GM21515 (cell line): Measurements from ENCODE around the gene CELA3A.
"Not testable (repeated sequence)": the region's sequence is repeated elsewhere in the genome, so short reads cannot be mapped to it uniquely, and the experiment has no call there.

ENCODE experiments used
- ATAC-seq: cut with Tn5 transposase; IDR thresholded peaks from one replicate; pipeline ENCODE4 v1.9.1; 2021; ENCODE audit not compliant: unreplicated experiment

CELA3A gene

DNA sequence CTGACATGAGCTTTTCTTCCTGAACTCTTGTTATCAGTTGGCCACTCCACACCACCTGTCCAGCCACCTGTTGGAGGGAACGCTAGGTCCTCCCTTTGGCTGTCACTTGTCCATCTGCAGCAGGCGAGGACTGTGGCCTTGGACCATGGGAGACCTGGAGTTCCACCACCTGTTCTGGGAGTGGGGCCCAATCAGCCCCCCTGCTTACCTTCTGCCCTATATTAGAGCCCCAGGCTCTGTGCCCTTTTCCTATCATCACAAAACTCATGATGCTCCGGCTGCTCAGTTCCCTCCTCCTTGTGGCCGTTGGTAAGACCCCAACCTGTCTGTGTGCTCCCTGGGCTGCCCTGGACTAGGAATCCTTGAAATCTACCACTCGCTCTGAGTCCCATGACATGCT, at the start of gene CELA3A:
TSS of gene CELA3A (plus strand) at position 249 of the 400 bp plus-strand sequence. CDS start at position 267, 18 bp downstream.
- ATAC-seq: no peak

DNA sequence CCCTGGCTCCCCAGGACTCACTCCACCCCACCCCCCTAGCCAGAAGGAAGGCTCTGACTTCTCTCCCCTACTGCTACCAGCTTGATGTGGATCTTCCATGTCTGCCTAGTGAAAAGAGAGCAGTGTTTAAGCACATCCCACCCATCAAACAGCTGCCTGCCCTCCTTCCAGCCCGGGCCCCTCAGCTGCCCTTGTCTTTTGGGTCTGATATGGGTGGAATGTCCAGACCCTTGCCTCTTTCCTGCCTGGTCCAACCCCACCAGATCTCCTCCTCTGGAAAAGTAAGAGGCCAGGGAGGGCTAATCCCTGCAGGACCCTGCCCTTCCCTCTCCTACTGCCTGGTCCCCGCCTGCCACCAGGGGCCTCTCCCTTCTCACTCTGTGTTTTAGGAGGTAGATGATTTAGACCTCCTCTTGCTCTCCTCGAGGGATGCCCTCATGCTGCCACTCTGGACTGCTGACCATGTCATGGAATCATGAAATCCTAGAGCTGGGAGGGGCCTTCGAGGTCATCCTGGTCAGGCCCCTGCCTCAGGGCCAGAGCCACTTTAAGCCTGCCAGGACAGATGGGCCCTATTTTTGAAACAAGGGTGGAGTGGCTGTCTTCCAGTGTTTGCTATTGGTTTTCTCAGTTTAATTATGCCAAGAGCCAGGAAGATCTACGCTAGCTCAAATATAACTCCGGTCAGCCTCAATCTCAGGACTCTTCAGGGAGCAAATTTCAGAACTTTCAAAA, 48.5 kb upstream of the CELA3A start:
- no peak for ATAC-seq

GRCh38 chr1:21955058-21955457, 46.4 kb upstream of the CELA3A start:
- ATAC-seq: no peak

- no peak for ATAC-seq
Measured at GRCh38 chr1:21955501-21956281, 45.8 kb upstream of the CELA3A start.

- ATAC-seq: no peak
Measured at GRCh38 chr1:21956720-21957552, 44.5 kb upstream of the CELA3A start.

- no peak for ATAC-seq
Measured at GRCh38 chr1:21961337-21961736, 40.1 kb upstream of the CELA3A start.

DNA sequence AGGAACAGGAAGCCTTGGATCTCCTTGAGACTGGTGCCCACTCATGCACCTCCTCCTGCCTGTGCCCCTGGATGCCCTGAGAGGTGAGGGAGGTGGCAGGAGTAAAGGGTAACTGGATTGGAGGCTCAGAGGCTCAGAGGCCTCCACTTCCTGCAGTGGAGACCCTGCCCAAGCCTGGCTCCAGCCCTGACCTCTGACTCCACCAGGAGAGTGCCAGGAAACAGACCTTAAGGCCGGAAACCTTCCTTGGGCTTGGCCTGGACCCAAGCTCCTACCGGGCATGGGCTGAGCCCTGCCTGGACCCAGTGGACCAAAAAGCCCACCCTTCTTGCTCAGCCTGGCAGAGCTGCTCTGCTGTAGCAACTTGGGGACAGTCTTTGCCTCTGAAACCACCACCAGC, 39.7 kb upstream of the CELA3A start:
- no peak for ATAC-seq

GRCh38 chr1:21963477-21964217, 37.8 kb upstream of the CELA3A start:
- no peak for ATAC-seq

DNA sequence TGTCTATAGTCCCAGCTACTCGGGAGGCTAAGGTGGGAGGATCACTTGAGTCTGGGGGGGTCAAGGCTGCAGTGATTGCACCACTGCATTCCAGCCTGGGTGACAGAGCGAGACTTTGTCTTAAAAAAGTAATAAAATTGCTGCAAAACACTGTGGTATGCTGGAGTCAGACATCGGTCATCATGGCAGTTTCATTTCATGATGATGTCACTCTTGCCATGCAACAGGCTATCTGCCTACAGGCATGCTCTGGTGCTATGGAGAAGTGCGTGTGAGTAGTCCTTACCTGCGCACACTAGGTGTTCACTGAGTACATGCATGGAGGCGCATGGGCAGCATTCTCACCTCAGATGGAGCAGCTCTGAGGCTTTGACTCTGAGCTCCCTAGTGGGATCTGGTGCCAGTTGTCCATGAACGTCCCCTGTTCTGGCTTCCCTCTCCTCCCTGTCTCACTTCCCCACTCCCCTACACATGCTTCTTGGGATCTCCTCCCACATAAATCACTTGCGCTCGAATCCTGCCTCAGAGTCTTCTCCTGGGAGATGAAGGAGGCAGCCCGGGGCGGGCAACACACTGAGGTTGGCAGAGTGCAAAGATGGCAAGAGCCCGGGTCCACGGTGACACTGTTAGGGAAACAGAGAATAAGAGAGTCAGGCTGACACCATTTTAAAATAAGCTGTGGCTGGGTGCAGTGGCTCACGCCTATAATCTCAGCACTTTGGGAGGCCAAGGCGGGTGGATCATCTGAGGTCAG, 35.0 kb upstream of the CELA3A start:
- no peak for ATAC-seq

DNA sequence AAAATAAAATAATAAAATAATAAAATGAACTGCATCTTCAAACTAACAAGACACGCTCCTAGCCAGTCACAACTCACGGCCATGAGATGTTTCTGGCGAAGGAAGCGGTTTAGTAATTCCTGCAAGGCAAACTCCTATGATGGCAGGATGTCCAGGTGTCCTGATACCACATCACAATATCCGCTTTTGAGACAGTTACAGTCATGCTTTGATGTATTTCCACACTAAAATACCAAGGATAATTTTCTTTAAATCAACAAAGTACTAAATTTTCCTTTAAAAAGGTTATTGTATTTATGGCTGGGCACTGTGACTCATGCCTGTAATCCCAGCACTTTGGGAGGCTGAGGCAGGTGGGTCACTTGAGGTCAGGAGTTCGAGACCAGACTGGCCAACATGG, 34.2 kb upstream of the CELA3A start:
- ATAC-seq: not testable (repeated sequence)

DNA sequence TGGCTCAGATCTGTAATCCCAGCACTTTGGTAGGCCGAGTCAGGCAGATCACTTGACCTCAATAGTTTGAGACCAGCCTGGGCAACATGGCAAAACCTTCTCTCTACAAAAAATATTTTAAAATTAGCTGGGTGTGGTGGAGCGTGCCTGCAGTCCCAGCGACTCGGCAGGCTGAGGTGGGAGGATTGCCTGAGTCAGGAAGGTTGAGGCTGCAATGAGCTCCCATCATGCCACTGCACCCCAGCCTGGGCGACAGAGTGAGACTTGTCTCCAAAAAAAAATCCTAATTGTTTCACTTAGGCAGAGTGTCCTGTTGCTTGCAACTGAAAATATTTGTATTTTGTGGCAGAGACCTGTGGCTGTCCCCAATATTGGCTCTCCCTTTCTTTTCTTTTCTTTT, 32.4 kb upstream of the CELA3A start:
- not testable (repeated sequence) for ATAC-seq

DNA sequence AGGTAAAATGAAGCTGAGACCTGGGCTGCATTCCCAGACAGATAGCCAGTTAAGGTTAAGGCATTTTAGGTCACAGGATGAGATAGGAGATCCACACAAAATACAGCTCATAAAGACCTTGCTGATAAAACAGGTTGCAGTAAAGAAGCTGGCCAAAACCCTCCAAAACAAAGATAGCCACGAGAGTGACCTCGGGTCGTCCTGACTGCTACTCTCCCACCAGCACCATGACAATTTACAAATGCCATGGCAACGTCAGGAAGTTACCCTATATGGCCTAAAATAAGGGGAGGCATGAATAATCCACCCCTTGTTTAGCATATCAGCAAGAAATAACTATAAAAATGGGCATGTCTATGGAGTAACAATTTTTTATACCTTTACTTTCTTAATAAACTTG, 30.9 kb upstream of the CELA3A start:
- ATAC-seq: not testable (repeated sequence)

DNA sequence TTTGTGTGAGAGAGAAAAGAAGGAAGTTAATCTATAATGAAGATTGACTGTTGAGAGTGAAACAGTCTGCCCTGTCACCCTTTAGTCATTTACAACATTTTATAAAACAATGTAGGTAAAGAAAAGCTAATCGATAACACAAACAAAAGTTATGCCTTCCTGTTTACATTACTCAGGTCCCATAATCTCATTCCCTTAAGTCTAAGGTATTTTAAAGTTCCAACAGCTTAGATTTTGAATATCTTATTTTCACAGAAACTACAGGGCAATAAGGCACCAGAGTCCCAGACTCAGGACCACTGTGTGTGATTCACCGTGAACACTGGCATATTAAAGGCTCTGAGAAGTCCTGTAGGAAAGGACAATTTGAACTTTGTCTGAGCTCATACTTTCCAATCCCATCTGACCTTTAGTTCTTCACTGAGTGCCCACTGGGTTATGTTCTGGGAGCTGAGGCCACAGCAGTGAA, 28.4 kb upstream of the CELA3A start:
- not testable (repeated sequence) for ATAC-seq

GRCh38 chr1:21973948-21974347, 27.5 kb upstream of the CELA3A start:
- not testable (repeated sequence) for ATAC-seq

DNA sequence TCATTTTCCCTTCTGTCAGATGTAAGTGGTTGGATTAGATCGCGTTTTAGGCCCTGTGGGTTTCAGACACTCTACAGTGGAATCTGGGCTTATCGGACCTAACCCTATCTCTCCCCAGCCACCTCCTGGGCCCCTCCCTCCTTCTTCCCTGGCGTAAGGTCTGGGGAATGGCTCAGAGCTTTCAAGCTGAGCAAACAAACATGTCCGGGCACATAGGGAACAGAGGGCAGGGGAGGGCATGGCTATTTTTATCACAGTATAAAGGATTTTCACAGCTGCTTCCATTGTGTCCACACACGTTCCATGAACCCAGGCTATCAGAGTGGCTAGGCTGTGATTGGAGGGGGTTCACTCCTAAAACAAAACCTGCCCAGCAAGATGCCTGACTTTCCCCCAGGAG, 26.8 kb upstream of the CELA3A start:
- not testable (repeated sequence) for ATAC-seq

- ATAC-seq: not testable (repeated sequence)
Measured at GRCh38 chr1:21975296-21975695, 26.2 kb upstream of the CELA3A start.

DNA sequence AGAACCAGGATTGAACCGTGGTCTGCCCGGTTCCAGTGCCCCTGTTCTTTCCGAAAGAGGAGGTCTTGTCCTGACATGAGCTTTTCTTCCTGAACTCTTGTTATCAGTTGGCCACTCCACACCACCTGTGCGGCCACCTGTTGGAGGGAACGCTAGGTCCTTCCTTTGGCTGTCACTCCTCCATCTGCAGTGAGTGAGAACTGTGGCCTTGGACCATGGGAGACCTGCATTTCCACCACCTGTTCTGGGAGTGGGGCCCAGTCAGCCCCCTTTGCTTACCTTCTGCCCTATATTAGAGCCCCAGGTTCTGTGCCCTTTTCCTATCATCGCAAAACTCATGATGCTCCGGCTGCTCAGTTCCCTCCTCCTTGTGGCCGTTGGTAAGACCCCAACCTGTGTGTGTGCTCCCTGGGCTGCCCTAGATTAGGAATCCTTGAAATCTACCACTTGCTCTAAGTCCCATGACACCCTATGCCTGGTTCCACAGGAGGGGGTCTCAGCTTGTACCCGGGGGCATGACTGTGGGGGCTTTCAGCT, 24.7 kb upstream of the CELA3A start, which contains the start of gene CELA3B:
TSS of gene CELA3B (plus strand) at position 320 of the 537 bp plus-strand sequence. CDS start at position 338, 18 bp downstream.
- not testable (repeated sequence) for ATAC-seq

DNA sequence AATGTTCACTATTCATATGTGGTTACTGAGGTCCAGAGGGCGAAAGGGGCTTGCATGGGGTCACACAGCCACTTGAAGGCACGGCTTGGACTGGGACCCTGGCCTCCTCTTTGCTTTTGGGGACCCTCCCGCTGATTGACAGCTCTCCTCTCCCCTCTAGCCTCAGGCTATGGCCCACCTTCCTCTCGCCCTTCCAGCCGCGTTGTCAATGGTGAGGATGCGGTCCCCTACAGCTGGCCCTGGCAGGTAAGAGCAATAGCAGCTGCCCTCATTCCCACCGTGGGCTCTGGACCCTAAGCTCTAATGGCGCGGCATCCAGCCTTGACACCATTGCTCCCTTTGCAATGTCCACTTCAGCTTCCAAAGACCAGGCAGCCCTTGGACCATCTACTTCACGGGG, 23.2 kb upstream of the CELA3A start:
- not testable (repeated sequence) for ATAC-seq

DNA sequence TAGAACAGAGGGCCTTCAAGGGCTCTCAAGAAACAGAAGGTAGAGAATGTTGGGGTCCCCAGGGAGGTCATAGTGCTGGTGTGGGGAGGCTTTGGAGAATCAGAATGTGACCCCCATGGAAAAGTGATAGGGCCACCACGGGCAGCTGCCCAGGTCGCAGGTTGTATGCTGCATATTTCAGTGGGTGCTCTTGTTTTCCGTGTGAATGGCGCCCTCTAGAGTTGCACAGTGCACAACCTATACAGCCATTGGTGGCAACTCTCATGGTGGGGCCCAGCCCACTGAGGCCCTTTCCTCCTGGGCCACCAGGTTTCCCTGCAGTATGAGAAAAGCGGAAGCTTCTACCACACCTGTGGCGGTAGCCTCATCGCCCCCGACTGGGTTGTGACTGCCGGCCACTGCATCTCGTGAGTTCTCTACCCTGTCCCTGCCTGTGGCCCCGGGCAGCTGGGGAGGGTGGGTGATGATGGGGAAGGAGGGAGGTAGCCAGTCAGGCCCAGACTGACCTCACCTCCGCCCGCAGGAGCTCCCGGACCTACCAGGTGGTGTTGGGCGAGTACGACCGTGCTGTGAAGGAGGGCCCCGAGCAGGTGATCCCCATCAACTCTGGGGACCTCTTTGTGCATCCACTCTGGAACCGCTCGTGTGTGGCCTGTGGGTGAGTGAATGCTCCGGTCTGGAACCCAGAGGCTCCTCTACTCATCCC, 20.8 kb upstream of the CELA3A start:
- not testable (repeated sequence) for ATAC-seq
